Endothelial cell of umbilical vein (primary cell): ENCODE measurements around the gene IKZF1. TPM values are rescaled to one million over a fixed set of nuclear protein-coding genes. Genes with fewer than 3 reads are reported as not detected.

Experiments
- BruUV-seq: library from RNA; stranded (reverse); fragments of 400-500 nt; replicated peaks from 2 replicates; lab custom pipeline; 2021; lab: Mats Ljungman, UMichigan
- CTCF ChIA-PET: fragments of 300-600, 350-600 bp; sonication (Branson Sonifier 250); formaldehyde crosslinking; loops from one replicate; lab custom pipeline; 2021; ENCODE audit warnings: antibody characterized with exemption, inconsistent platforms; lab: Charles Lee
- POLR2A ChIA-PET: fragments of 300-600, 350-600 bp; sonication (Branson Sonifier 250); formaldehyde crosslinking; loops from one replicate; lab custom pipeline; 2021; ENCODE audit warnings: antibody characterized with exemption, inconsistent platforms; lab: Charles Lee
- DNase-seq: peaks from one replicate; pipeline ENCODE4 v3.0.0-alpha.2; 2011; ENCODE audit warnings: low read depth, low spot score
- FAIRE-seq: peaks from 2 replicates; lab custom pipeline; 2011; peaks lifted over from hg19 to GRCh38; lab: Jason Lieb, UNC
- H2AFZ ChIP-seq: 2 replicates; pipeline ENCODE4 v1.6.0; 2012; ENCODE audit warnings: low read depth, low read length, control low read depth, inconsistent platforms
- H3K27ac ChIP-seq: 2 replicates; pipeline ENCODE4 v1.5.1; 2011; ENCODE audit warnings: low read depth, mild to moderate bottlenecking, control low read depth, low read length, moderate library complexity; ENCODE audit not compliant: insufficient read depth
- H3K27me3 ChIP-seq, 2 experiments: 2 replicates each; pipeline versions ENCODE4 v1.6.0 to v1.6.1; 2011; ENCODE audit warnings: low read length in 2 of 2, mixed read lengths in 1 of 2; ENCODE audit not compliant: control insufficient read depth in 2 of 2, insufficient read depth in 2 of 2
- H3K36me3 ChIP-seq, 2 experiments: 2 replicates in 1 of 2; 3 replicates in 1 of 2; pipeline ENCODE4 v1.5.1; 2011; ENCODE audit warnings: low read length in 2 of 2, mild to moderate bottlenecking in 1 of 2, moderate library complexity in 1 of 2; ENCODE audit not compliant: control insufficient read depth in 2 of 2, insufficient read depth in 2 of 2; ENCODE audit errors: extremely low read depth in 1 of 2
- H3K4me1 ChIP-seq: 3 replicates; pipeline ENCODE4 v1.5.1; 2011; ENCODE audit warnings: mild to moderate bottlenecking, low read length; ENCODE audit not compliant: control insufficient read depth, insufficient read depth; ENCODE audit errors: extremely low read depth
- H3K4me2 ChIP-seq: 2 replicates; pipeline ENCODE4 v1.6.1; 2011; ENCODE audit warnings: low read length, control low read depth, mixed read lengths; ENCODE audit not compliant: insufficient read depth
- H3K4me3 ChIP-seq, 3 experiments: fragments of 200-600 bp in 1 of 3; sonication (generic), shearing (Covaris generic) in 1 of 3; replicated peaks in 1 of 3; 2 replicates each; pipeline ENCODE4 v1.5.1; 2011 to 2016; ENCODE audit warnings: control low read depth in 3 of 3, low read length in 3 of 3, mild to moderate bottlenecking in 2 of 3, inconsistent platforms in 1 of 3, low read depth in 1 of 3, moderate library complexity in 1 of 3; ENCODE audit not compliant: insufficient read depth in 1 of 3
- H3K79me2 ChIP-seq: 2 replicates; pipeline ENCODE4 v1.6.0; 2012; ENCODE audit warnings: low read length, inconsistent platforms; ENCODE audit not compliant: control insufficient read depth, insufficient read depth
- H3K9ac ChIP-seq: replicated peaks from 2 replicates; pipeline ENCODE3; 2011; ENCODE audit warnings: low read length, control low read depth; ENCODE audit not compliant: insufficient read depth; ENCODE audit errors: extremely low read depth
- H3K9me1 ChIP-seq: replicated peaks from 3 replicates; pipeline ENCODE4 v1.6.0; 2011; ENCODE audit warnings: mild to moderate bottlenecking, low read length; ENCODE audit not compliant: control insufficient read depth, insufficient read depth; ENCODE audit errors: extremely low read depth
- H3K9me3 ChIP-seq: replicated peaks from 2 replicates; pipeline ENCODE4 v1.5.1; 2012; ENCODE audit warnings: low read length, inconsistent platforms; ENCODE audit not compliant: control insufficient read depth, insufficient read depth
- H4K20me1 ChIP-seq: replicated peaks from 2 replicates; pipeline ENCODE3; 2011; ENCODE audit warnings: mild to moderate bottlenecking, low read length; ENCODE audit not compliant: control insufficient read depth, insufficient read depth; ENCODE audit errors: extremely low read depth
- EZH2 ChIP-seq: IDR thresholded peaks from 2 replicates; pipeline ENCODE4 v1.6.1; 2012; ENCODE audit warnings: borderline replicate concordance, low read depth, mild to moderate bottlenecking, moderate library complexity, low read length, inconsistent platforms; ENCODE audit not compliant: severe bottlenecking
- FOS ChIP-seq: IDR thresholded peaks from 2 replicates; pipeline ENCODE4 v1.6.1; 2011; ENCODE audit warnings: mild to moderate bottlenecking, low read length, moderate library complexity, borderline replicate concordance; ENCODE audit not compliant: insufficient read depth
- GATA2 ChIP-seq: IDR thresholded peaks from 2 replicates; pipeline ENCODE4 v1.7.0; 2011; ENCODE audit warnings: low read depth, mild to moderate bottlenecking, moderate library complexity, mixed read lengths, low read length; ENCODE audit not compliant: insufficient read length, insufficient read depth
- JUN ChIP-seq: IDR thresholded peaks from 2 replicates; pipeline ENCODE4 v1.6.1; 2011; ENCODE audit warnings: borderline replicate concordance, low read depth; ENCODE audit not compliant: insufficient read length, insufficient read depth
- MYC ChIP-seq: IDR thresholded peaks from one replicate; pipeline ENCODE4 v1.6.1; 2011; ENCODE audit warnings: mild to moderate bottlenecking, low read depth, low read length
- POLR2A ChIP-seq: IDR thresholded peaks from 2 replicates; pipeline ENCODE4 v1.6.1; 2012; ENCODE audit warnings: low read depth, mild to moderate bottlenecking, control low read depth, low read length
- POLR2AphosphoS5 ChIP-seq: IDR thresholded peaks from 2 replicates; pipeline ENCODE4 v1.6.1; 2012; ENCODE audit warnings: low read depth, mild to moderate bottlenecking, control low read depth, low read length, moderate library complexity; ENCODE audit not compliant: insufficient read depth
- dilution Hi-C: fragments of 300-500 bp; cut with MboI; formaldehyde crosslinking; loops from one replicate; pipeline ENCODE4 v1.15.0; 2019; ENCODE audit warnings: low sequenced_read_pairs; ENCODE audit not compliant: extremely low pct_ligation_motif_present
- intact Hi-C: fragments of 100-400 bp; cut with micrococcal nuclease; formaldehyde crosslinking; loops from one replicate; pipeline ENCODE4 v1.10.0; 2022
- polyA plus RNA-seq, 4 experiments: library from polyadenylated mRNA; depleted of rRNA in 3 of 4; stranded (reverse) in 3 of 4; unstranded in 1 of 4; fragments of >200 nt; gene quantifications; 2 replicates each; pipeline versions ENCODE4 v1.2.1 to v1.2.3, GENCODE V29; 2011 to 2012; ENCODE audit warnings: missing spikeins in 1 of 4
- total RNA-seq: library from RNA; stranded (reverse); gene quantifications from 2 replicates; pipeline ENCODE4 v1.2.3, GENCODE V29; 2021
- TF ChIP-seq, protein P1 (sequence below): IDR thresholded peaks from 2 replicates; pipeline ENCODE4 v1.6.1; 2011; ENCODE audit not compliant: insufficient read depth, insufficient read length
- TF ChIP-seq, protein P2 (sequence below), 2 donors: IDR thresholded peaks; 1 replicate in 1 of 2; 2 replicates in 1 of 2; pipeline ENCODE4 v1.5.1; 2011; ENCODE audit warnings: low read length in 2 of 2, mild to moderate bottlenecking in 2 of 2, moderate library complexity in 2 of 2, control low read depth in 1 of 2, inconsistent platforms in 1 of 2, low read depth in 1 of 2; ENCODE audit not compliant: insufficient read depth in 1 of 2; ENCODE audit errors: extremely low read depth in 1 of 2

Gene IKZF1
- total and polyA plus RNA-seq, 2 donors (not counting 3 experiments of a cell fraction or from before 2014, with no cell fraction given) = 0.01 to 0.20 TPM

DNA sequence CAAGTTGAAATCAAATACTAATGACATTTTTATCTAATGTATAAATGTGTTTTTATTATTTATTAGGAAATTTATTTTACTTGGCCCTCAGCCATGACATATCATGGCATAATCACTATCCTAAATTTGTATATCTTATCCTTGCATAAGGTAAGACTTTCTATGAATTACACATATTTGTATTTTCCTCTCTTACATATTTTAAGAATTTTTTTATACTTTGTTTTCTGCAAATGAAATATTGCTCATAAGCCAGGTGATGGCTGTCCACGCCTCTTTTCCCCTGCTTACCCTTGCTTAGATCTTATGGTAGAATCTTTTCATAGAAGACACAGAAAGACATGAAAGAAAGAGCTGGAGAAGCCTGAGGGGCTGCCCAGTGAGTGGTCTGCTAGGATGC, 48.2 kb downstream of the IKZF1 start:
- TF ChIP-seq GATA2 (no peak), POLR2A (no peak), MYC (no peak), FOS (no peak), EZH2 (no peak), POLR2AphosphoS5 (no peak), JUN (no peak)
- TF ChIP-seq, protein P1, sequence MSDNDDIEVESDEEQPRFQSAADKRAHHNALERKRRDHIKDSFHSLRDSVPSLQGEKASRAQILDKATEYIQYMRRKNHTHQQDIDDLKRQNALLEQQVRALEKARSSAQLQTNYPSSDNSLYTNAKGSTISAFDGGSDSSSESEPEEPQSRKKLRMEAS = no peak
- TF ChIP-seq, protein P2, sequence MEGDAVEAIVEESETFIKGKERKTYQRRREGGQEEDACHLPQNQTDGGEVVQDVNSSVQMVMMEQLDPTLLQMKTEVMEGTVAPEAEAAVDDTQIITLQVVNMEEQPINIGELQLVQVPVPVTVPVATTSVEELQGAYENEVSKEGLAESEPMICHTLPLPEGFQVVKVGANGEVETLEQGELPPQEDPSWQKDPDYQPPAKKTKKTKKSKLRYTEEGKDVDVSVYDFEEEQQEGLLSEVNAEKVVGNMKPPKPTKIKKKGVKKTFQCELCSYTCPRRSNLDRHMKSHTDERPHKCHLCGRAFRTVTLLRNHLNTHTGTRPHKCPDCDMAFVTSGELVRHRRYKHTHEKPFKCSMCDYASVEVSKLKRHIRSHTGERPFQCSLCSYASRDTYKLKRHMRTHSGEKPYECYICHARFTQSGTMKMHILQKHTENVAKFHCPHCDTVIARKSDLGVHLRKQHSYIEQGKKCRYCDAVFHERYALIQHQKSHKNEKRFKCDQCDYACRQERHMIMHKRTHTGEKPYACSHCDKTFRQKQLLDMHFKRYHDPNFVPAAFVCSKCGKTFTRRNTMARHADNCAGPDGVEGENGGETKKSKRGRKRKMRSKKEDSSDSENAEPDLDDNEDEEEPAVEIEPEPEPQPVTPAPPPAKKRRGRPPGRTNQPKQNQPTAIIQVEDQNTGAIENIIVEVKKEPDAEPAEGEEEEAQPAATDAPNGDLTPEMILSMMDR (IDR thresholded peaks at IDR 0.05; ENCODE audit: extremely low read depth in 1 of 2, insufficient read depth in 1 of 2, low read depth in 1 of 2, low read length in 2 of 2) = no peak
- H3K36me3 ChIP-seq = no peaks in the 10 kb centered on the region
- no peak for DNase-seq
- CTCF ChIA-PET = no interaction called here
- no peaks in the 10 kb centered on the region for H3K4me1 ChIP-seq
- H3K9me3 ChIP-seq = no peaks in the 10 kb centered on the region
- no peak overlapping the region for H3K4me3 ChIP-seq
- dilution Hi-C loops = no loop called here
- H3K27me3 ChIP-seq = no peaks in the 10 kb centered on the region
- no peak overlapping the region for H2AFZ ChIP-seq
- H4K20me1 ChIP-seq = no peaks in the 10 kb centered on the region
- BruUV-seq = no TSS peak
- H3K9ac ChIP-seq = no peak overlapping the region
- no peak for FAIRE-seq
- no peak overlapping the region for H3K4me2 ChIP-seq
- no peak overlapping the region for H3K27ac ChIP-seq
- no peaks in the 10 kb centered on the region for H3K79me2 ChIP-seq
- intact Hi-C loops = no loop called here
- POLR2A ChIA-PET = no interaction called here
- H3K9me1 ChIP-seq = no peaks in the 10 kb centered on the region
